Measurements from ENCODE around the gene DNHD1. TPM values are rescaled to one million over a fixed set of nuclear protein-coding genes. Genes with fewer than 3 reads are reported as not detected.
A peak's percentile ranks its signal among the peaks of the same experiment; 100 is the strongest.

Gene DNHD1
- total RNA-seq, 4 donors from 2014 or later, result 17.2 to 27.3 (median 21.0) TPM

GRCh38 chr11:6468712-6469495 is 28.2 kb upstream of the DNHD1 start:
- Histone ChIP-seq H3K4me3 (no peak overlapping the region), H3K36me3 (peaks cover 0 to 20% (median 0%) of the 10 kb centered on the region in 3 donors), H3K27ac (peak overlapping the region in 3 of 4 donors; percentile 54 to 63 (median 62)), H3K4me1 (peaks cover 0 to 38% (median 12%) of the 10 kb centered on the region in 4 donors), H3K9me3 (no peaks in the 10 kb centered on the region), H3K27me3 (no peaks in the 10 kb centered on the region)
- 9 to 13% methylated on average over 6 of the region's 6 CpGs for WGBS, 2 donors
- DNase-seq (ENCODE audit: low spot score in 2 of 2), result peak; percentile 76 to 90
- no peak for TF ChIP-seq POLR2A (IDR thresholded peaks at IDR 0.05)
- no peak for TF ChIP-seq CTCF (IDR thresholded peaks at IDR 0.05)
- TF ChIP-seq EP300 (IDR thresholded peaks at IDR 0.05), result no peak

- no peak for TF ChIP-seq POLR2A (IDR thresholded peaks at IDR 0.05)
- TF ChIP-seq EP300 (IDR thresholded peaks at IDR 0.05), result no peak
- TF ChIP-seq CTCF (IDR thresholded peaks at IDR 0.05), result no peak
- WGBS, 2 donors, result 89 to 91% methylated on average over 1 of the region's 1 CpG
- DNase-seq (ENCODE audit: low spot score in 2 of 2), result no peak
- Histone ChIP-seq H3K4me1 (peaks cover 0 to 43% (median 12%) of the 10 kb centered on the region in 4 donors), H3K27me3 (no peaks in the 10 kb centered on the region), H3K4me3 (no peak overlapping the region), H3K27ac (peak overlapping the region in 3 of 4 donors; percentile 54 to 63 (median 62)), H3K36me3 (peaks cover 0 to 13% (median 0%) of the 10 kb centered on the region in 3 donors), H3K9me3 (no peaks in the 10 kb centered on the region)
Measured at GRCh38 chr11:6469599-6469998, 27.5 kb upstream of the DNHD1 start.

GRCh38 chr11:6472934-6473333 is 24.1 kb upstream of the DNHD1 start:
- Histone ChIP-seq H3K4me3 (peak overlapping the region; percentile 64 to 92 (median 83)), H3K36me3 (peaks cover 0 to 17% (median 0%) of the 10 kb centered on the region in 3 donors), H3K27ac (peak overlapping the region in 3 of 4 donors; percentile 88 to 97 (median 95)), H3K9me3 (no peaks in the 10 kb centered on the region), H3K27me3 (no peaks in the 10 kb centered on the region), H3K4me1 (peaks cover 0 to 47% (median 12%) of the 10 kb centered on the region in 4 donors)
- DNase-seq (ENCODE audit: low spot score in 2 of 2), result no peak
- TF ChIP-seq POLR2A (IDR thresholded peaks at IDR 0.05) (no peak), EP300 (IDR thresholded peaks at IDR 0.05) (no peak), CTCF (IDR thresholded peaks at IDR 0.05) (no peak)
- 38% methylated on average over 1 of the region's 1 CpG; no CpG with 5 or more reads in 1 of the 2 donors for WGBS, 2 donors

GRCh38 chr11:6473451-6474412 is 23.3 kb upstream of the DNHD1 start, which contains the start of gene TRIM3:
Gene TRIM3, minus strand, starts transcription at chr11:6473941. Its CDS starts 8,246 bp downstream, at chr11:6465695.
- DNase-seq (ENCODE audit: low spot score in 2 of 2), result peak; percentile 87 to 92
- Histone ChIP-seq H3K27ac (peak within 1 kb of the TSS; percentile 81 to 97 (median 92)), H3K9me3 (no peaks in the 10 kb centered on the region), H3K4me1 (peaks cover 0 to 44% (median 12%) of the 10 kb centered on the region in 4 donors), H3K36me3 (peaks cover 0 to 25% (median 0%) of the 10 kb centered on the region in 3 donors), H3K4me3 (peak within 1 kb of the TSS; percentile 64 to 92 (median 83)), H3K27me3 (no peaks in the 10 kb centered on the region)
- WGBS, 2 donors, result 0 to 1% methylated on average over 44 to 62 of the region's 87 CpGs
- peak; percentile 50 to 90 for TF ChIP-seq POLR2A (IDR thresholded peaks at IDR 0.05)
- peak in 2 of 5 experiments; percentile 8 to 21 for TF ChIP-seq CTCF (IDR thresholded peaks at IDR 0.05)
- peak in 1 of 2 donors; percentile 60 for TF ChIP-seq EP300 (IDR thresholded peaks at IDR 0.05)
